Parathyroid adenoma (tissue), 2 donors: ENCODE data around the gene DOCK3.

ENCODE experiments used
- H2AFZ ChIP-seq: fragments of 300-600 bp; sonication (generic); one replicate; pipeline ENCODE4 v1.7.0; 2017; ENCODE audit warnings: antibody characterized with exemption, mild to moderate bottlenecking
- H3K27ac ChIP-seq: fragments of 300-600 bp; sonication (generic); one replicate; pipeline ENCODE4 v1.7.0; 2017
- H3K27me3 ChIP-seq: fragments of 300-600 bp; sonication (generic); one replicate; pipeline ENCODE4 v1.7.0; 2017; ENCODE audit warnings: low read length; ENCODE audit not compliant: control insufficient read depth, insufficient read depth
- H3K36me3 ChIP-seq: fragments of 300-600 bp; sonication (generic); one replicate; pipeline ENCODE4 v1.7.0; 2017; ENCODE audit warnings: low read length; ENCODE audit not compliant: control insufficient read depth, insufficient read depth
- H3K4me1 ChIP-seq: fragments of 300-600 bp; sonication (generic); one replicate; pipeline ENCODE4 v1.7.0; 2017; ENCODE audit warnings: control low read depth
- H3K4me2 ChIP-seq: fragments of 300-600 bp; sonication (generic); one replicate; pipeline ENCODE4 v1.7.0; 2017; ENCODE audit warnings: low read length
- H3K4me3 ChIP-seq: fragments of 300-600 bp; sonication (generic); one replicate; pipeline ENCODE4 v1.7.0; 2017; ENCODE audit warnings: low read depth, low read length
- H3K79me2 ChIP-seq: fragments of 300-600 bp; sonication (generic); one replicate; pipeline ENCODE4 v1.7.0; 2017; ENCODE audit warnings: control low read depth
- H3K9ac ChIP-seq: fragments of 300-600 bp; sonication (generic); one replicate; pipeline ENCODE4 v1.7.0; 2017; ENCODE audit warnings: mild to moderate bottlenecking
- H3K9me3 ChIP-seq: fragments of 300-600 bp; sonication (generic); one replicate; pipeline ENCODE4 v1.7.0; 2017; ENCODE audit warnings: low read length; ENCODE audit not compliant: control insufficient read depth
- TF ChIP-seq, protein P1 (sequence below): fragments of 300-600 bp; sonication (generic); IDR thresholded peaks from one replicate; pipeline ENCODE4 v1.7.0; 2017; ENCODE audit warnings: antibody characterized with exemption, mild to moderate bottlenecking
- donor health status: primary hyperparathyroidism.

DOCK3 gene

DNA sequence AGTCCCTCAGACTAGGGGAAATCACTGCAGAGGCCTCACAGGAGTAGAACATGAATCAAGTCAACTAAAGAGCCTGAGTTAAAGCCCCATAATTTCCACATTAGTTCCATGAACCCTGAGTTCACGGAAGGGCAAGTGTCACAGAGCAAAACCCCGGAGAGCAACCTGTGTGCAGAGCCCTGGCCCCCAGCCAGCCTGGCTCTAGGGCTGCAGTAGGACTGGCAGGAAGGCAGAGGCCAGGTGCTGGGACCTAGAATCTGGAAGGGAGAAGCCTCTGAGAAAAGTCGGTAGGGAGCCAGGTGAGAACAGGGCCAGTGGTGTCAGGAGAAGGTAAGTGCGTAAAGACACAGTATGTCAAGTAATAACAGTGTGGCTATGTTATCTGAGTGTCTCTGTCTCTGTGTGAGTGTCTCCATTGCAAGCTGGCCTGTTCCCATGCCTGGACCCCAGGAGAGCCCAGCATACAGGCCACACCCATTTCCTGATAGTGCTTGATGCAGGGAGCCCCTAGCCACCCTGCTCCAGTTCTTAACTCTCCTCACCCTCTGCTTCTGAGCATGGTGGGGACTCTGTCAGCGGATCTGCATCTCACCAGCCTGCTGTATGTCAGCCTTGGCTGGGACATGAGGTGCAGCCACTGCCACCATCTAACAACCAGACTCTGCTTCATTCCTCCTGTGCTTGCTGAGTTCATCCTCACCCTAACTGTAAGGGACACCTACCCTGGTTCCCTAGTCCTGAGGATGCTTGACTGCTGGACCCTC is 699.1 kb downstream of the DOCK3 start:
- Histone ChIP-seq H3K4me3 (no peak overlapping the region), H3K9ac (no peak overlapping the region), H3K27ac (no peak overlapping the region), H3K4me1 (no peaks in the 10 kb centered on the region), H3K36me3 (no peaks in the 10 kb centered on the region), H2AFZ (no peak overlapping the region), H3K9me3 (no peaks in the 10 kb centered on the region), H3K27me3 (no peaks in the 10 kb centered on the region), H3K79me2 (no peaks in the 10 kb centered on the region), H3K4me2 (no peak overlapping the region)
- TF ChIP-seq, protein P1, sequence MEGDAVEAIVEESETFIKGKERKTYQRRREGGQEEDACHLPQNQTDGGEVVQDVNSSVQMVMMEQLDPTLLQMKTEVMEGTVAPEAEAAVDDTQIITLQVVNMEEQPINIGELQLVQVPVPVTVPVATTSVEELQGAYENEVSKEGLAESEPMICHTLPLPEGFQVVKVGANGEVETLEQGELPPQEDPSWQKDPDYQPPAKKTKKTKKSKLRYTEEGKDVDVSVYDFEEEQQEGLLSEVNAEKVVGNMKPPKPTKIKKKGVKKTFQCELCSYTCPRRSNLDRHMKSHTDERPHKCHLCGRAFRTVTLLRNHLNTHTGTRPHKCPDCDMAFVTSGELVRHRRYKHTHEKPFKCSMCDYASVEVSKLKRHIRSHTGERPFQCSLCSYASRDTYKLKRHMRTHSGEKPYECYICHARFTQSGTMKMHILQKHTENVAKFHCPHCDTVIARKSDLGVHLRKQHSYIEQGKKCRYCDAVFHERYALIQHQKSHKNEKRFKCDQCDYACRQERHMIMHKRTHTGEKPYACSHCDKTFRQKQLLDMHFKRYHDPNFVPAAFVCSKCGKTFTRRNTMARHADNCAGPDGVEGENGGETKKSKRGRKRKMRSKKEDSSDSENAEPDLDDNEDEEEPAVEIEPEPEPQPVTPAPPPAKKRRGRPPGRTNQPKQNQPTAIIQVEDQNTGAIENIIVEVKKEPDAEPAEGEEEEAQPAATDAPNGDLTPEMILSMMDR, result no peak

DNA sequence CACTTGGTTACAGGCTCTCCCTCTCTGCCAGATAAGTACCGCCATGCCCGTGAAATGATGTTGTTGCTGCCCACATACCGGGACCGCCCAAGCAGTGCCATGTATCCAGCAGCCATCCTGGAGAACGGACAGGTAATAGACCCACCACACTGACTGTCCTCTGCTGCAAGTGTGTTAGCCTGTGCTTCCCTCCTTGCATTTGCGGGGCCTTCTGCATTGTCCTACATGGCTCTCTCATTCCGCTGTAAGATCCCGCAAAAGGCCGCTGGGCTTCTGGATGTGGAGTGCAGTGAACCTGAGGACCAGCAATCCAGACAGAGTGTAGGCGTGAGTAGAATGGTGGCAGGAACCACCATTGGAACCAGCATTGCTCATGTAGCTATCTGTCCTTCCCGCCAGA is 699.7 kb downstream of the DOCK3 start:
- H3K36me3 ChIP-seq, result no peaks in the 10 kb centered on the region
- H3K9me3 ChIP-seq, result no peaks in the 10 kb centered on the region
- no peak overlapping the region for H3K9ac ChIP-seq
- TF ChIP-seq, protein P1, result no peak
- no peak overlapping the region for H3K4me3 ChIP-seq
- no peak overlapping the region for H3K27ac ChIP-seq
- H3K4me1 ChIP-seq, result no peaks in the 10 kb centered on the region
- no peaks in the 10 kb centered on the region for H3K27me3 ChIP-seq
- no peaks in the 10 kb centered on the region for H3K79me2 ChIP-seq
- no peak overlapping the region for H3K4me2 ChIP-seq
- no peak overlapping the region for H2AFZ ChIP-seq

DNA sequence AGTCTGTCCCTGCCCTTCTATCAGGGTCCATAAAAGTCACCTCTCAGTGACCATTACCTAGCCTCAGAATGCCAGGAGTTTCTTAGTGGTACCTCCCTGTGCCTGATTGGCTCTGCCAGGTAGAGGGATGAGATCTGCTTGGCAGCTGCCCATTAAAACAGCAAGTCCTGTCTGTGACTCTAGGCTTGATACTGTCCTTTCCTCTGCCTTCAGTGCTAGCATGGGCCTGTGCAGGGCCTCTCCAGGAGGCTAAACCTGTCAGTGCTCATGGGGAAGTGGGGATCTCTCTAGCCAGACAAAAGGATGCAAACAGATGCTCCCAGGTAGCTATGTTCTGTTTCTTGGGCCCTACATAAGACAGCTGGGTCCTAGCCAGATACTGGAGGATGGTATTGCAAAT is 700.4 kb downstream of the DOCK3 start:
- H3K79me2 ChIP-seq, result no peaks in the 10 kb centered on the region
- H3K36me3 ChIP-seq, result no peaks in the 10 kb centered on the region
- H3K4me1 ChIP-seq, result no peaks in the 10 kb centered on the region
- no peaks in the 10 kb centered on the region for H3K27me3 ChIP-seq
- no peak overlapping the region for H3K4me3 ChIP-seq
- H3K9ac ChIP-seq, result no peak overlapping the region
- no peak overlapping the region for H3K27ac ChIP-seq
- TF ChIP-seq, protein P1, result no peak
- H3K4me2 ChIP-seq, result no peak overlapping the region
- no peaks in the 10 kb centered on the region for H3K9me3 ChIP-seq
- no peak overlapping the region for H2AFZ ChIP-seq

DNA sequence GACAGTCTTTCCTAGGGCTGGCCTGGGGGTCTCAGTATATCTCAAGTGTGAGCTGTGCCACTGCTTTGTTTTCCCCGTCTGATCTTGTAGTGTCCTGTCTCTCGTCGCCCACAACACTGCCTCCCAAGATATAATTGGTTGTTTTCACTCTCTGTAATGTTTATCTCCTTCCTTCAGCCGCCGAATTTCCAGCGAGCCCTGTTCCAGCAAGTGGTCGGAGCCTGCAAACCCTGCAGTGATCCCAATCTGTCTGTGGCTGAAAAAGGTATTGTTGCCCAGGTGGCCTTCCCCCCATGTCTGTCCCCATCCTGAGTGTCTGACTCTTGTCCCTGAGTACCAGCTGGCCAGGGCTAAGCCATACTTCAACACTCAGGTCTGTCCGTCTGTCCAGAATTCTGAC is 700.8 kb downstream of the DOCK3 start:
- Histone ChIP-seq H3K9me3 (no peaks in the 10 kb centered on the region), H3K27ac (no peak overlapping the region), H3K4me1 (no peaks in the 10 kb centered on the region), H3K27me3 (no peaks in the 10 kb centered on the region), H3K4me3 (no peak overlapping the region), H3K36me3 (no peaks in the 10 kb centered on the region), H3K9ac (no peak overlapping the region), H3K79me2 (no peaks in the 10 kb centered on the region), H3K4me2 (no peak overlapping the region), H2AFZ (no peak overlapping the region)
- TF ChIP-seq, protein P1, result no peak

DNA sequence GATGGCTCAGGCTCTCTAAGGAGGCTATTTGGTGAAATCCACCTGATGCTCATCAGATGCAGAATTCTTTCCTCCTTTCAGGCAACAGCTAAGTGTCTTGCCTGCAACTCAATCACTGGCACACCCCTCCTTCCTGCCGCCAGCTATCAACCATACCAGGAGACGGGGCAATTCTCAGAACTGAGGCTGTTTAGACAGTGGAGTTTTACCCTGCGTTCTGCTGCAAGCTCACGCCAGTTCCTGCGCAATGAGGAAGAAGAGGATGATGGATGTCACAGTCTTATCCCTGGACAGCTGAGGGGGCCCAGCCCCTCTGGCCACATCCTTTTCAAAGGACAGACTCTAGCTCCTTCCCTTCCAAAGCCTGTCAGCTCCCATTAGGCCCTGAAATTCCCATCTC is 703.3 kb downstream of the DOCK3 start:
- H3K4me1 ChIP-seq, result no peaks in the 10 kb centered on the region
- no peaks in the 10 kb centered on the region for H3K9me3 ChIP-seq
- H3K4me3 ChIP-seq, result no peak overlapping the region
- H3K9ac ChIP-seq, result no peak overlapping the region
- no peaks in the 10 kb centered on the region for H3K27me3 ChIP-seq
- H3K4me2 ChIP-seq, result no peak overlapping the region
- no peak overlapping the region for H3K27ac ChIP-seq
- no peak overlapping the region for H2AFZ ChIP-seq
- no peaks in the 10 kb centered on the region for H3K36me3 ChIP-seq
- TF ChIP-seq, protein P1, result no peak
- no peaks in the 10 kb centered on the region for H3K79me2 ChIP-seq
